Right atrium auricular region (tissue), 2 donors: ENCODE data around the gene ZNF584. TPM values are rescaled to one million over a fixed set of nuclear protein-coding genes. Genes with fewer than 3 reads are reported as not detected.
A peak's percentile ranks its signal among the peaks of the same experiment; 100 is the strongest.

Source experiments
- DNase-seq: peaks from one replicate; pipeline ENCODE4 v3.0.0-alpha.2; 2019; ENCODE audit warnings: low spot score
- H3K27ac ChIP-seq, 2 donors: fragments of 200-600 bp; sonication (generic); 1 replicate in 1 of 2; 2 replicates in 1 of 2; pipeline ENCODE4 v1.5.1; 2016 to 2019
- H3K27me3 ChIP-seq, 2 donors: fragments of 200-600 bp; sonication (generic); one replicate each; pipeline versions ENCODE4 v1.5.1 to v1.6.0; 2017 to 2019
- H3K36me3 ChIP-seq: fragments of 200-600 bp; sonication (generic); one replicate; pipeline ENCODE4 v1.5.1; 2016
- H3K4me1 ChIP-seq, 2 donors: fragments of 200-600 bp; sonication (generic); one replicate each; pipeline versions ENCODE4 v1.5.1 to v1.6.0; 2017 to 2019
- H3K4me3 ChIP-seq, 2 donors: fragments of 200-600 bp; sonication (generic); 1 replicate in 1 of 2; 2 replicates in 1 of 2; pipeline ENCODE4 v1.5.1; 2017 to 2019; ENCODE audit warnings: mild to moderate bottlenecking in 1 of 2, moderate library complexity in 1 of 2
- H3K9me3 ChIP-seq, 2 donors: fragments of 200-600 bp; sonication (generic); one replicate each; pipeline ENCODE4 v1.5.1; 2019
- total RNA-seq, 2 donors: library from RNA; depleted of rRNA; stranded (reverse); fragments of >200 nt; gene quantifications; one replicate each; pipeline ENCODE4 v1.1.0, GENCODE V29; 2016
- TF ChIP-seq, protein P1 (sequence below), 2 donors: fragments of 200-600 bp; sonication (generic); IDR thresholded peaks; one replicate each; pipeline ENCODE4 v1.5.1; 2019; ENCODE audit warnings: antibody characterized with exemption in 2 of 2

The ZNF584 gene
- total RNA-seq, 2 donors from 2014 or later = 17.4 to 18.5 TPM

DNA sequence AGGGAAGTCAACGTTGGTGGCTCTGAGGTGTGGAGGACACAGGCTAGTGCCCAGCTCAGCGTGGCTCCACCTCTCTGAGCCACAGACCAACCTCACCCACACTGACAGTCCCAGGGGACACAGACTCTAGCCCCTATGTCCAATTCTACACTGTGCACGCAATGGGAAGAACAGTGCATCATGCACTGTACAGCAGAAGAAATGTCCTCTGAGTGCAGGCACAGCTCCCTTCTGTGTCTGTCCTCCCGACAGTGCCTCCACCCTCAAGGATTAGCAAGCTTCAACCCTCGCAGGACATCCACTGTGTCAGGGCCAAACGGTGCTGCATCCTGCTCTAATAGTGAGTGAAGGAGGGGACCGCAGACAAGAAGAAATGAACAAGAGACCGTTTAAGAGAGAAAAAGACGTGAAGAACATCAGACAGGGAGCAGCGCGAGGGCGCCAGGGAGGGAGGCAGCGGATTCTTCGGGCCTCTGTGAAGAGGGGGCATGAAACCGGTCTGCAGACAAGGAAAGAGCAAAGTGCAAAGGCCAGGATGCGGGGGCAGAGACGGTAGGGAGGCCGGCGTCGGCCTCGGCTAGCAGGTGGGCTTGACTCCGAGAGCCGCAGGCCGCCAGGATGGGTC lies 28.3 kb upstream of the ZNF584 start:
- no peak for DNase-seq
- TF ChIP-seq, protein P1, sequence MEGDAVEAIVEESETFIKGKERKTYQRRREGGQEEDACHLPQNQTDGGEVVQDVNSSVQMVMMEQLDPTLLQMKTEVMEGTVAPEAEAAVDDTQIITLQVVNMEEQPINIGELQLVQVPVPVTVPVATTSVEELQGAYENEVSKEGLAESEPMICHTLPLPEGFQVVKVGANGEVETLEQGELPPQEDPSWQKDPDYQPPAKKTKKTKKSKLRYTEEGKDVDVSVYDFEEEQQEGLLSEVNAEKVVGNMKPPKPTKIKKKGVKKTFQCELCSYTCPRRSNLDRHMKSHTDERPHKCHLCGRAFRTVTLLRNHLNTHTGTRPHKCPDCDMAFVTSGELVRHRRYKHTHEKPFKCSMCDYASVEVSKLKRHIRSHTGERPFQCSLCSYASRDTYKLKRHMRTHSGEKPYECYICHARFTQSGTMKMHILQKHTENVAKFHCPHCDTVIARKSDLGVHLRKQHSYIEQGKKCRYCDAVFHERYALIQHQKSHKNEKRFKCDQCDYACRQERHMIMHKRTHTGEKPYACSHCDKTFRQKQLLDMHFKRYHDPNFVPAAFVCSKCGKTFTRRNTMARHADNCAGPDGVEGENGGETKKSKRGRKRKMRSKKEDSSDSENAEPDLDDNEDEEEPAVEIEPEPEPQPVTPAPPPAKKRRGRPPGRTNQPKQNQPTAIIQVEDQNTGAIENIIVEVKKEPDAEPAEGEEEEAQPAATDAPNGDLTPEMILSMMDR (IDR thresholded peaks at IDR 0.05) = no peak
- H3K27ac ChIP-seq = peak overlapping the region; percentile 93 to 97
- peak overlapping the region; percentile 81 to 86 for H3K4me3 ChIP-seq
- H3K9me3 ChIP-seq = no peaks in the 10 kb centered on the region
- peaks cover 0 to 24% of the 10 kb centered on the region in 2 donors for H3K4me1 ChIP-seq
- H3K36me3 ChIP-seq = no peaks in the 10 kb centered on the region
- H3K27me3 ChIP-seq = no peaks in the 10 kb centered on the region

DNA sequence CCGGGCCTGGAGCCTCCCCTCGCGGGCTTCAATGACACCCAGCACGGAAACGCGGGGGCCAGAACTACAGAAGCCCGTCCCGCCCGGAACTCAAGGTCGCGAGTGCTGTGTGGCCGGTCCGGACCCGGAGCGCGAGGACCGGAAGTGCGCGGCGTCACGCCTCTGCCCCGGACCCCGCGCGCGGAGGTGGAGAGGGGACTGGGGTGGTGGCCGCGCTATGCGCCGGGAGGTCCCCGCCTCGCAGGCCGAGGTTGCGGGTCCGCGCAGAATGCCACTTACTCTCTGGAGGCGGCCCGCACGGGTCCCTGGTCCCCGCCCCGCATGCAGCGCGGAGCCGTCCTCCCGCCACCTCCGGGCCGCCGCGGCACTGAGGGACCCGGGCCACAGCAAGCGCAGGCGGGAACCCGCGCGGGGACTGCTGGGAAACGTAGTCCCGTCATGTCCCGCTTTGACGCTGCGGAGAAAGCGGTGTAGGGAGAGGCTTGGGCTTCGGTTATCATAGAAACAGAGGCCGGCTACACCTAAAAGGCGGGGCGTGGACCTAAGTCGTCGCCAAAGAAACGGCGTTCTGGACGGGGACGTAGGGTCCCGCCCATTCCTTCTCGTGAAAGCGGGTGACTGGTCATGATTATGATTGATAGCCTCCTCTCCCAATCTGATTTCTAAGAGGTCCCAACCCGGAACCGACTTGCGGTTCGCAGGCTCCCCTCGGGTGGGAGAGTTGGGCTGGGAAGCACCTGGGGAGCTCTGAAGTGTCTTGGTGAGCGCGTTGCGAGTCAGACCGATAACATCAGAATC lies 27.6 kb upstream of the ZNF584 start, which contains the start of gene ZNF837:
Gene ZNF837, minus strand, starts transcription at position 369 of the 798 bp plus-strand sequence. CDS start 11,698 bp downstream, outside the sequence.
- H3K27ac ChIP-seq = peak within 1 kb of the TSS; percentile 93 to 97
- no peaks in the 10 kb centered on the region for H3K36me3 ChIP-seq
- H3K4me3 ChIP-seq = peak within 1 kb of the TSS; percentile 81 to 86
- H3K4me1 ChIP-seq = peaks cover 0 to 30% of the 10 kb centered on the region in 2 donors
- TF ChIP-seq, protein P1 (IDR thresholded peaks at IDR 0.05) = peak in 1 of 2 donors; percentile 14
- H3K27me3 ChIP-seq = no peaks in the 10 kb centered on the region
- no peaks in the 10 kb centered on the region for H3K9me3 ChIP-seq
- peak; percentile 99 for DNase-seq

DNA sequence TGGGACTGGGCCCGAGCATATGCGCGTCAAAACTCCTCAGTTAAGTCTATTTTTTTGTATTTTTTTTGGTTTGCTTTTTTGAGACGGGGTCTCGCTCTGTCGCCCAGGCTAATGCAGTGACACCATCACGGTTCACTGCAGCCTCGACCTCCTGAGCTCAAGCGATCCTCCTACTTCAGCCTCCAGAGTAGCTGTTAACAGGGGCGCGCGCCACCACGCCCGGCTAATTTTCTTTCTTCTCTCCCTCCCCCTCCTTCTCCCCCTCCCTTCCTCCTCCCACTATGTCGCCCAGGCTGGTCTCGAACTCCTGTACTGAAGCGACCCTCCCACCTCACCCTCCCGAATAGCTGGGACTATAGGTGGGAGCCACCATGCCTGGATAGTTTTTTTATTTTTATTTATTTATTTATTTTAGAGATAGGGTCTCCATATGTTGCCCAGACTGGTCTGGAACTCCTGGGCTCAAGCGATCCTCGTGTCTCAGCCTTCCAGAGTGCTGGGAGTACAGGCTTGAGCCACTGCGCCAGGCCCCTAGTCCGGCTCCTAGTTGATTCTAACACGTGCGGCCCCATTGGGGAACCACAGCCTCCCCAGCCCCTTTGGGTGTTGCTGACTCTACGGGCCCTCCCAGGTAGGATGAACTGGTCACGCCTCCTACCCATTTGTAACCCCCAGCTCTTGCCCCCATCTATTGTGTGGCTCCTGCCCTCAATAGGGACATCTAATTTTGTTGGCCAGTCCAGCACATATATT lies 26.8 kb upstream of the ZNF584 start:
- TF ChIP-seq, protein P1 (IDR thresholded peaks at IDR 0.05) = no peak
- DNase-seq = no peak
- H3K27me3 ChIP-seq = no peaks in the 10 kb centered on the region
- no peaks in the 10 kb centered on the region for H3K9me3 ChIP-seq
- H3K4me3 ChIP-seq = peak overlapping the region; percentile 81 to 86
- peak overlapping the region; percentile 93 to 97 for H3K27ac ChIP-seq
- H3K4me1 ChIP-seq = peaks cover 0 to 36% of the 10 kb centered on the region in 2 donors
- H3K36me3 ChIP-seq = no peaks in the 10 kb centered on the region

DNA sequence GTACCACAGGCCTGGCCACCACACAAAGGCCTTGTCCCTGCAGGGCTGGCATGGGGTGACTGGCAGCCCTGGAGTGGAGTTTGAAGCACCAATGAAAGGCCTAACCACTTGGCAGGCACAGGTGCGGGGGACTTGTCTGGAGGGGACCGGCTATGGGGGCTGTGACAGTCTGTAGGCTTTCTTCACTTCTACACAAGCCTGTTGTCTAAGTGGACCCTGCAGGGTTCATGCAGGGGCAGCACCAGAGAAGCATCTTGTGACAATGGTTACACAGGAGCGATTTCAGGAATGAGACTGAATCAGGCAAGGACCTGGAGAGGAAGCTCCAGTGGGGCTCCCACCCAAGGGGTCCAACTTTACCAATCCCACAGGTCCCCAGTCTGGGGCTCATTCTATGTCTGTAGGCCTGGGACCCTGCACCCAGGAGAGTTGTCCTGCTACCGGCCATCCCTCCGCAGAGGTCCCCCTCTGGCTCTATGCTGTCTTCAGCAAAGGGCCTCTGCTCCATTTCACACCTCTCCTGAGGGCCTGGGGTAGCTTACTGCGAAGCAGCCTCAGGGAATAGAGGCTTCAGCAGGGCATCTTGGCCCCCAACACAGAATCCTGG lies 25.3 kb upstream of the ZNF584 start:
- H3K4me1 ChIP-seq = peaks cover 0 to 44% of the 10 kb centered on the region in 2 donors

More for the DNA sequence above, 25.3 kb upstream of the ZNF584 start:
- H3K36me3 ChIP-seq = peaks cover 2% of the 10 kb centered on the region
- H3K27me3 ChIP-seq = no peaks in the 10 kb centered on the region
- TF ChIP-seq, protein P1 (IDR thresholded peaks at IDR 0.05) = no peak
- no peaks in the 10 kb centered on the region for H3K9me3 ChIP-seq
- H3K4me3 ChIP-seq = no peak overlapping the region
- H3K27ac ChIP-seq = no peak overlapping the region
- DNase-seq = no peak
